SK-MEL-5 (cell line): ENCODE results near the gene SLC9A3. TPM values are rescaled to one million over a fixed set of nuclear protein-coding genes. Genes with fewer than 3 reads are reported as not detected.

Experiments
- DNase-seq: peaks from one replicate; pipeline ENCODE4 v3.0.0-alpha.2; 2016; ENCODE audit warnings: low read depth, low spot score
- in situ Hi-C: cut with HindIII; loops from 2 replicates; pipeline ENCODE4 v1.10.0; 2016; ENCODE audit warnings: low sequenced_read_pairs, high pct_unique_total_duplicates, low pct_unique_long_range_greater_than_20kb
- total RNA-seq: library from RNA; depleted of rRNA; stranded (reverse); fragments of >200 nt; shearing (Covaris generic); gene quantifications from 2 replicates; pipeline ENCODE4 v1.2.3, GENCODE V29; 2014

SLC9A3 gene
- total RNA-seq, 1 experiment from 2014 or later: 3.3 TPM

DNA sequence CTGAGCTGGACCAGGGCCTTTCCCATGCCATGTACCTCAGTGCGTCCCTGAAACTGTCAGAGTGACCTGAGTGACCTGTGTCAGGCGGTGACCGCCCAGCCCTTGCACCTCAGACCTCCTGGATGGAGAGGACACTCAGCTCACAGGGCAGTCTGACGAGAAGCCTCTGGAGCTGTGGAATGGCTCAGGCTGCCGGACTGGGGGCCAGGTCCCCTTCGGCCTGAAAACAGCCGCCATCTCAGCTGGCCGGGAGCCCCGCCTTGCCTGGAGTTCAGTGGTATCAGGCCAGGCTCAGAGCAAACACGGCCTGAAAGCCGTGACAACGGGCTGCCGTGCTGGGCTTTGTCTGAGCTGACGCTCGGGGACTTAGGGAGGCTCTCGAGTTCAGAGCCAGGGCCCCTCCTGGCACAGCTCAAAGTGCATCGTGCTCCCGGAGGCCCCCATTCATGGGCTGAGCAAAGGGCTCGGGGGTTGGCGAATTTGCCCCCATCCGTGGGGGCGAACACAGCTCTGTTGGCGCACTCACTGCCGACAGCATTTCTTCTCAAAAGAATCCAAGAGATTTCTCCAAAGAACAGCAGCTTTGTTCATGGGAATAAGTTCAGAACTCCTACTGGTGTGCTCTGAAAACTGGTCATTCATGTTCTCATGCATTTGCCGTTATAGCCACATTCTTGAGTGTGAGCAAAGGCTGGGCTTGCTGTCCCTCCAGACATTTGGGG is 8.4 kb upstream of the SLC9A3 start:
- in situ Hi-C loops: no loop called here
- no peak for DNase-seq

DNA sequence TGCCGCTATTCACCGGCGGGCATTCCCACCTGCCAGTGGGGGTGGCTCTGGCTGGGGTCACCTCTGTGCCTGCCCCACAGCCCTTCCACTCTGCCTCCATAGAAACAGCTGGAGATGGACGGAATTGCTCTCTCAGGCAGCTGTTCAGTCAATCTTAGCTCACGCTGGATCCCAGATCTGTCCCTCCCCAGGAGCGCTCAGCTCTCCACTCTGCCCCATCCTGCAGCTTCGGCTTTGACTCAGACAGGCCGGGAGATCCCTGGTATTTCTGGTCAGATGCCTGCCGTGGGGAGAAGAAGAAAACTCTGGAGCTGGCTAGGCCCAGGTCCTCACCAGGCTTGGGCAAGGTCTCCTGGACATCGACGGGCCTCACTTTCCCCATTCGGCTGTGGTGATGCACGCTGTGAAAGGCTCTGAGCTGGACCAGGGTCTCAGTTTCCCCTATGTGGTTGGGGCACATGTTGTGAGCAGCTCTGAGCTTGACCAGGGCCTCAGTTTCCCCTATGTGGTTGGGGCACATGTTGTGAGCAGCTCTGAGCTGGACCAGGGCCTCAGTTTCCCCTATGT is 7.6 kb upstream of the SLC9A3 start:
- DNase-seq: no peak

DNA sequence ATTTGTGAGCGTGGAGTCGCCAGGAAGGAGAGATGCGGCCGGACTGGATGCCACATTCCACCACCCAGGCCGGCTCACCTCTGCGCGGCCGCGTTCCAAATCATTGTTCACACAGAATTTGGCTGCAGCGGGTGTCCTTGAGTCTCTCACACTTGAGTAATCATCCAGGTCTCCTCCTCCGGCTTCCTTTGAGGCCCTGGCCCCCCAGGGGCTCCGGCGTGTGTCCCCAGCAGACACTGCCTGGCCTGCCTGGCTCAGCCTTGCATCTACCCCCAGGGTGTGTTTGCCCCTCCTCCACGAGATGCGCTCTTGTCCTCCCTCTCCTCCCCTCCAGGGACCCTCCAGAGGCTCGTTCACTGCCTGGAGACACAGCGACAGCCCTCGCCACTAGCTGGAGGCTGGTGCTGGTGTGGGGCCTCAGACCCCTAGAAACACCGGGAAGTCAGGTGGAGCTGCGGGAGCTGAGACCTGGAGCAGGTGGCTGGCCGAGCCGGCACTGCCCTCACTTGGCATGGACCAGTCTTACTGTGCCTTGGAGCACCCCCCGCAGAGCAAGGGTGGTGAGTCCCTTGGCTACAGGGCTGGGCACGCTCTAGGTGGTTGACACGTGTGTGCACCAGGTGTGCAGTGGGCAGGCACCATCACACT is 7.0 kb upstream of the SLC9A3 start:
- in situ Hi-C loops: no loop called here
- DNase-seq: no peak

More for the DNA sequence above, 7.6 kb upstream of the SLC9A3 start:
- in situ Hi-C loops: no loop called here

GRCh38 chr5:530001-530955 is 6.0 kb upstream of the SLC9A3 start:
- no peak for DNase-seq
- in situ Hi-C loops: no loop called here

DNA sequence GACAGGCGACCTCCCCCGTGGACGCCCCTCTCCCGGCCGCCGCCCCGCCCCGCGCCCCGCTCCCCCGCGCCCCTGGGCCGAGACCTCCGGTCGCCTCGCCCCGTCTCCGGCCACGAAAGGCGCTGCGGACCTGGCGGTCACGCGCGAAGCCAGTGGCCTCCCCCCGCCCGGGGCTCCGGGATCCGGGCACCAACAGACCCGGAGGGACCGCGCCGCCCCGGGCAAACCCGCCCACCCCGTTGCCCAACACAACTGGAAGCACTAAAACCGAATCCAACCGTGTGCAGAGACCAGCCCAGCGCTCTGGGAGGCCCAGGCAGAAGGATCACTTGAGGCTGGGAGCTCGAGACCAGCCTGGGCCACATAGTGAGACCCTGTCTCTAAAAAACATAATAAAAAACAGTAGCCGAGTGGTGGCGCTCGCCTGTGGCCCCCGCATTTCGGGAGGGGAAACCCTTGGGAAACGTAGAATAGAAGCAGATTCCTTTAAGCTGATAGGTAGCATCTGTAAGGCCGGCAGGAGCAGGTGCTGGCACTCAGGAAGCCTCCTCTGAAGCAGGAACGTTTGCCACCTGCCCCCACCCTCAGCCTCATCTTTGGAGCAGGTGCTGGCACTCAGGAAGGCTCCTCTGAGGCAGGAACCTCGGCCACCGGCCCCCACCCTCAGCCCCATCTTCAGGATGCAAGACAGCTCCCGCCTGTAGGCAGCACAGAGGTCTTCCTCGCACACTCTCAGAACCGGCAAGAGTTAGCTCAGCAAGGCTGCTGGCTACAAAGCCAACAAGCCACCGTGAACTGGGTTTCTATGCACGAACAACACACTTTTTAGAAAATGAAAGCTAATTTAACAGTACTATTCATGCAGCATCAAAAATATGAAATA is 4.6 kb upstream of the SLC9A3 start:
- in situ Hi-C loops: no loop called here

DNA sequence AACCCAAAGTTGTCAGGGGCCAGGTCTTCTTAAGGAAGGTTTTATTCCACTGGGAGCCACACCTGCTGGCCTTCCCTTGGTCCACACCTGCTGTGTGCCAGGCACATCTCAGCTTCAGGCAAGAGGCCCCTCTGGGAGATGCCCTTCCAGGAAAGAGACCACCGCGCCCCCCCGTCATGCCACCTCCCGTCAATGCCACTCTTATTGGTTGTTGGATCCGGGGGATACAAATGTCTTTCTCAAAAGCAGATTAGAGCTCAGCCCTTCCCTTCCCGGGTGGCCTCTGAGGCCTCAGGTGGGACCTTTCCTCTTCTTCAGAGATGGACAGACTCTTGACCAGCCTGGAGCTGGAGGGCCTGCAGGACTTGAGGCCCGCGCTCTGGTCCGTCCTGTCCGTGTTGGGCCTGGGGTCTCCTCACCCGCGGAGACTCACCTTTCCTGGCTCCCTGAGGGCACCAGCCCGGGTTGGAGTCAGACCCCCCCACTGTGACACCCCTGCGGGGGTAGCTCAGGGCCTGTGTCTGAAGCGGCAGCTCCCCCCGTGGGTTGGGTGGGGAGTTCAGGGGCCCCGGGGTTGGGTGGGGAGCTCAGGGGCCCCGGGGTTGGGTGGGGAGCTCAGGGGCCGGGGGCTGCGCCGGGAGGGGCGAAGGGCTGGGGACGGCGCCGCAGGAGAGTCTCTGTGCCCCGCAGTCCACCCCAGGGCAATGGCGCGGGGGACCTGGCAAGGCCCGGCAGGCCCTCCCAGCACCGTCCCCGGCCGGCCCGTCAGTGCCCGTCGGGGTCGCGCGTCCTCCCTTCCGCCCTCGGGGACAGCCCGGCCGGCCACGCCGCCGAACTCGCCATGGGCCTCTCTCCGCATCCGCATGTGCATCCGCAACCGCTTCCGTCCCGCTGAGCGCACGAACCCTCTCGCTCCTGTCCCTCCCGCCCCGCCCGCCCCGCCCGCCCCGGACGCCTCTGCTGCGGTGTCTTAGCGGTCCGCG is 3.7 kb upstream of the SLC9A3 start:
- in situ Hi-C loops: no loop called here
- no peak for DNase-seq

More for the DNA sequence above, 4.6 kb upstream of the SLC9A3 start:
- DNase-seq: no peak

GRCh38 chr5:526456-527088 is 2.3 kb upstream of the SLC9A3 start:
- DNase-seq: no peak
- in situ Hi-C loops: no loop called here

- DNase-seq: no peak
- in situ Hi-C loops: no loop called here
Observed at GRCh38 chr5:525916-526315, 1.7 kb upstream of the SLC9A3 start.

DNA sequence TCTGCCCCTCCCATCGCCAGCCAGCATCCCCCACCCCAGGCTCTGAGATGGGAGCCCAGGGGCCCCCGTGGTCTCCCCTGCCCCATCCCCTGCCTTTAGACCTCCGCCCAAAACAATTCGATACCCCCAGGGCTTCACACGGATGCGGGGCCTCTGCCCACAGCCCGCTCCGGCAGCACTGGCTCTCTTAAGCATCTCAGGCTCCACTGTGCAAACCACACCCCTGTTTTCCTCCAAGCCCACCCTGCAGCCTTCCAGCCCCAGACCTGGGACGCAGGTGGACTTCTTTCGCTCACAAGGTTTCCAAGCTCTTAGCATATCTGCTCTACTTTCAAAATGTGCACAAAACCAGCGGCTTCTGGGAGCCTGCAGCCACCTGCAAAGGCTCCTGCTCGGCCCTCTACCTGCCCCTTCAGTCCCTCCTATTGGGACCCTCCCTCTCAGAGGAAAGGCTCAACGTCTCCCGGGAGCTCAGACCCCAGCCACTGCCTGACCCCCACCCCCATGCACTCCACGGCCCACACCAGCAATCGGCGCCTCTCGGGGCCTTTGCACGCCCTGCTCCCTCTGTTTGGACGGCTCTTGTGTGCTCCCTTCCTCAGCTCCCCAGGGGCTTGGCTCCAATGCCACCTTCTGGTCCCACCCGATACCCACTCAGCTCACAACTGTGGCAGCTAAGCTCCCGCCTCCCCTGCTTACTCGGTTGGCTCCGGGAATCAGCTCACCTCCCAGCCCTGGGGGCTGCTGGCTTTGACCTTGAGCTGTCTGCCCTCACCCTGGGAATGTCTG is 918 bp upstream of the SLC9A3 start:
- in situ Hi-C loops: no loop called here

GRCh38 chr5:523441-524222 is 617 bp downstream of the SLC9A3 start:
- in situ Hi-C loops: no loop called here

More for the DNA sequence above, 918 bp upstream of the SLC9A3 start:
- DNase-seq: no peak

DNA sequence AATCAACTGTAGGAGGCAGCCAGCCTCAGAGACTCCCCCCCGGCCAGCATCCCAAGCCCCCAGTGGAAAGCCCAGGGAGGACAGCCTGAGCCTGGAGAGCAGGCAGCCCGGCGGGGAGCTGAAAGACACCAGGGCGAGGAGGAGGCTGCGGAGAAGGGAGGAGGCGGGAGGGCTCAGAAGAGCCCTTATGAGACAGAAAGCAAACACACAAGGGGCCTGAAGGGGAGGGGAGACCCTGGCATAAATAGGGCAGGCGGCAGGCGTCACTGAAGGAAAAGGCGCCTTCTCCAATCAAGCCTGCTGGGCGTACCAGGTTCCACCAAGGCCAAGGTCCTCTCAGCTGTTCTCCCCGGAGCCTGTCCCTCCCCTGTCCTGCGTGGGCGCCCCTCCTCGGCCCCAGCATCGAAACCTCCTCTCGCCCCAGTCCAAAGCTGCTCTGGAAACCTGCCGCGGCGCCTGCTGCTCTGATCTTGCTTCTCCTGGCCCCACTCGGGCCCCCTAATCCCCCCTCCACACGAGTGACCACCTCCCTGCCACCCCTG is 1.3 kb downstream of the SLC9A3 start:
- in situ Hi-C loops: no loop called here
- DNase-seq: no peak

More at GRCh38 chr5:523441-524222, 617 bp downstream of the SLC9A3 start:
- no peak for DNase-seq

DNA sequence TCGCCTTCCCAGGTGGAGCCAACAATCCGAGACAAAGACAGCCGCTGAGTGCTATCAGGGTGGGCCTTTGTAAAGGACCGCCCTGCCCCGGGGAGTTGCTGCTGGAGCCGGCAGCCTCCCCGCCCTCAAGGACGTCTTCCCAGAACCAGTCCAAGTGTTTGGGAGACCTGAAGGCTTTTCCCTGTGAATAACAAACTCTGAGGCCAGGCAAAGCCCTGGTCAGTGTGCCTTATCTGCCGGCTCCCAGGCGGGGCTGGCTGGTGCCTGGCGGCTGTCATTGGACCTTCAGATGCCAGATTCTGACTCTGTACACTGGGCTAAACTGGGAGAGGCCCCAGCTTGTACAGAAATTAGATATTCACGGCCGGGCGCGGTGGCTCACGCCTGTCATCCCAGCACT is 2.1 kb downstream of the SLC9A3 start:
- in situ Hi-C loops: no loop called here
- no peak for DNase-seq

- no peak for DNase-seq
- in situ Hi-C loops: no loop called here
Observed at GRCh38 chr5:521680-522079, 2.6 kb downstream of the SLC9A3 start.

GRCh38 chr5:520850-521226 is 3.4 kb downstream of the SLC9A3 start:
- in situ Hi-C loops: no loop called here
- no peak for DNase-seq
